ENCODE data around the gene CALML4.

GRCh38 chr15:68188647-68189046 is 16.5 kb downstream of the CALML4 start:
- TF ChIP-seq POLR2A (IDR thresholded peaks at IDR 0.05; ENCODE audit: low read depth, low read length) (no peak), EZH2 (IDR thresholded peaks at IDR 0.05; ENCODE audit: borderline replicate concordance, low read depth, low read length, severe bottlenecking) (no peak), GATA2 (IDR thresholded peaks at IDR 0.05; ENCODE audit: insufficient read depth, insufficient read length, low read depth, low read length) (no peak), FOS (IDR thresholded peaks at IDR 0.05; ENCODE audit: borderline replicate concordance, insufficient read depth, low read length) (no peak), POLR2AphosphoS5 (IDR thresholded peaks at IDR 0.05; ENCODE audit: insufficient read depth, low read depth, low read length) (no peak), MAX (IDR thresholded peaks at IDR 0.05; ENCODE audit: insufficient read depth, insufficient read length) (no peak)
- TF ChIP-seq, protein P1, sequence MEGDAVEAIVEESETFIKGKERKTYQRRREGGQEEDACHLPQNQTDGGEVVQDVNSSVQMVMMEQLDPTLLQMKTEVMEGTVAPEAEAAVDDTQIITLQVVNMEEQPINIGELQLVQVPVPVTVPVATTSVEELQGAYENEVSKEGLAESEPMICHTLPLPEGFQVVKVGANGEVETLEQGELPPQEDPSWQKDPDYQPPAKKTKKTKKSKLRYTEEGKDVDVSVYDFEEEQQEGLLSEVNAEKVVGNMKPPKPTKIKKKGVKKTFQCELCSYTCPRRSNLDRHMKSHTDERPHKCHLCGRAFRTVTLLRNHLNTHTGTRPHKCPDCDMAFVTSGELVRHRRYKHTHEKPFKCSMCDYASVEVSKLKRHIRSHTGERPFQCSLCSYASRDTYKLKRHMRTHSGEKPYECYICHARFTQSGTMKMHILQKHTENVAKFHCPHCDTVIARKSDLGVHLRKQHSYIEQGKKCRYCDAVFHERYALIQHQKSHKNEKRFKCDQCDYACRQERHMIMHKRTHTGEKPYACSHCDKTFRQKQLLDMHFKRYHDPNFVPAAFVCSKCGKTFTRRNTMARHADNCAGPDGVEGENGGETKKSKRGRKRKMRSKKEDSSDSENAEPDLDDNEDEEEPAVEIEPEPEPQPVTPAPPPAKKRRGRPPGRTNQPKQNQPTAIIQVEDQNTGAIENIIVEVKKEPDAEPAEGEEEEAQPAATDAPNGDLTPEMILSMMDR (IDR thresholded peaks at IDR 0.05; ENCODE audit: extremely low read depth in 1 of 2, insufficient read depth in 1 of 2, low read depth in 1 of 2, low read length in 2 of 2), result no peak

All from endothelial cell of umbilical vein (primary cell).